Right renal cortex interstitium (tissue), 3 donors: ENCODE data around the gene ACTR1B. TPM values are rescaled to one million over a fixed set of nuclear protein-coding genes. Genes with fewer than 3 reads are reported as not detected.
"Not testable (repeated sequence)": the region's sequence is repeated elsewhere in the genome, so short reads cannot be mapped to it uniquely, and the experiment has no call there.

Source experiments
- DNase-seq, 3 donors: peaks; one replicate each; pipeline ENCODE4 v3.0.0-alpha.2; 2013; ENCODE audit warnings: low read depth in 3 of 3, low spot score in 2 of 3
- polyA plus RNA-seq, 3 donors: library from polyadenylated mRNA; unstranded; fragments of 120-200 nt; gene quantifications; one replicate each; pipeline ENCODE4 v1.2.1, GENCODE V29; 2013; ENCODE audit not compliant: insufficient read length in 3 of 3

ACTR1B gene
- polyA plus RNA-seq, 3 donors = 54.9 to 59.3 (median 58.1) TPM

DNA sequence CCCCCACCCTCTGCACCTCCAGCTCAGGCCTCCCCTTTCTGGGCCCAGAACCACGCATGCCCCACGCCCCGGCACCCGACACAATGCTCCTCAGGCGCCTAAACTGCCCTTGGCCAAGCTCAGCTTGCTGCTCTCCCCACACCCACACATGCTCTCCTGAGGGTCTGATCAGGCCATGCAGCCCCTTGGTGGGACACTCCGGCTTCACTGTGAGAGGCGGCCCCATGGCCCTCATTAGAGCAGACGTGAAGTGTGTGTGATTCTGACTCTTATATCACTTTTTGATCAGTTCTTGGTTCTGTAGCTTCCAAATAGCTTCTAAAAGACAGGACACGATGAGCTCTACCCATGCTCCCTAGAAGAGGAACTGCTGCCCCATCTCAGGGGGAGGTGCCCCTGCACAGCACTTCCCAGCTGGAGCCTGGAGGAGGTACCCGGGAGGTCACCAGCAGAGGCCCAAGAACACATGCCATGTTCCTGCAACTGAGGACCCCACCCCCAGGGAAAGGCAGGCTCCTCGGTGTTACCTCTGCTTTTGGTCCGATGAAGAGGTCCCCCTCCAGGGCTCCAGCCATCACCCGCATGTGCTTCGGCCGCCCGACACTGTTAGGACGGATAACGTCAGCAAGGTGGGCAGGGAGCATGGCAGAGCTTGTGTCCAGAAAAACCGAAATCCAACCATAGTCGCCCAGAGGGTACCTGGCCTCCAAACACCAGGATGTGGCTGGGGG lies 3.6 kb downstream of the ACTR1B start:
- DNase-seq = no peak

DNA sequence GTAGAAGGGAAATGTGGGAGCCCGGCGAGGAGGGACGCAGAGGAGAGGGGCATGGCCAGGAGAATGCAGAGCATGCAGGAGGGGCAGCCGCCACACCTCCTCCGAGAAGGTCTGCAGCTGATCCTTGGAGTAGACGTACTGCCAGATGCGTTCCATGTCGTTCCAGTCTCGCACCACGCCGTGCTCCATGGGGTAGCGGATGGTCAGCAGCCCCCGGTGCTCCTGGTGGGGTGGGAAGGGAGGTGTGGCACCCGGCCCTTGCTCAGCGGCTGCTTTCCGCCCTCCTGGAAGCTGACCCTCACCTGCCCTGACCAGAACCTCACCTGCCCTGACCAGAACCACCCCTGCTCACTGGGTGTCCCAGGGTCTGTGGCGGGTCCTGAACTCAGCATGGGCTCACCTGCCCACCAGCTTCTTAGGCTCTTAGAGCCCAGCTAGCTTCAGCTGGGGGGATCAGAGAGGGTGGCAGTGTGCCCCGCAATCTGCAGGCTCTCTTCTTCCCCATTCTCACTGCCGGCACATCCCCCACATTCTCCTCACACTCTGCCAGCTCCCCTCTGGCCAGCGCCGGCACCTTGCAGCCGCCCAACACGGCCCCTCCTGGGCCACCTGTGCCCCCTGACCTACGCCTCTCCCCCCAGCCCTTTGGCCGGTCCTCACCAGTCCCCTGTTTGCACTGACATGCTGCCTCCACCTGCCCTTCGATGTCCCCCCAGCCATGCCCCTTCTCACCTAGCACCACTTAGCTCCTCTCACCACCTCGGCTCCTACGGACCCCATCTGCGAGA lies 4.4 kb downstream of the ACTR1B start:
- no peak for DNase-seq

DNA sequence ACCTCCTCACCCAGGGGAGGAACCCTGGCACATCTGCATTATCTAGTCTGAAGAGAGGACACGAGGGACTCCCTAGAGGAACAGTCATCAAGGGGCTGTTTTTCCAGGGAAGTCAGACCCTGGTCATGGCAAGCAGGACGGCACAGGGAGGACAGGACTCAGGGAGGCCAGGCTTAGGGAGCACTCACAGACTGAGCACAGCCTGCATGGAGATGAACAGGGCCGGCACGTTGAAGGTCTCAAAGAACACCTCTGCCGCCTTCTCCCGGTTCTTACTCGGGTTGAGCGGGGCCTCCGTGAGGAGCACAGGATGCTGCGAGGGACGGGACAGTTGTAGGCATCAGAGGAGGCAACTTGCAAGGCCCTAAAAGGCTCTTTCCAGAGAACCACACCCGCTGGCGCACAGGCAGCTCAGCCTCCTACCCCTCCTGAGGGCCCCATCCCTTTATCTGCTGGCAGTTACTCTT lies 5.1 kb downstream of the ACTR1B start:
- DNase-seq = no peak

DNA sequence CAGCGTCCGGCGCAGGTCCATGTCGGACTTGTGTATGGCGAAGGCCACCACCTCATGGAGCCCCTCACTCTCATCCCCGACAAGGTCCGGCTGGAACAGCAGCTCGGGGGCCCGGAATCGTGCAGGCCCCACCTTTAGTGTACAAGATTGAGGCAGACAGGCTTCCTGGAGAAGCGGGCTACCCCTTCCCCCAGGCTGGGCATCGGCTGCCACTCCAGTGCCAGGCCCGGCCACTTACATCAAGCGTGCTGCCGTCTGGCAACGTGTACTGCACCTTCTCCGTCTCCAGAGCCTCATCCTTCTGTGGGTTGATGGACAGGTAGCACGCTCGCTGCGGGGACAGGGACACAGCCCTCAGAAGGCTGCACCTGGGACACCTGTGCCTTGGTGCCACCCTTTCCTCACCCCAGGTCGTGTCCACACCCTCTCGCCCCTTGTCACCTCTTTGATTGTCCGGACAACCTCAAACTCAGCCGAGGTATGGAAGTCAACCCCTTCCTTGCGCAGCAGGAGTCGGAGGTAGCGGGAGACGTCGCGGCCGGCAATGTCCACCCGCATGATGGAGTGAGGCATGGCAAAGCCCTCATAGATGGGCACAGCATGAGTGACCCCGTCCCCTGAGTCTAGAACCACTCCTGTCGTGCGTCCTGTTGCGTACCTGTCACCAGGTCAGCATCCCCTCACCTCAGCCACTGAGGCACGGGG lies 5.7 kb downstream of the ACTR1B start:
- no peak for DNase-seq

DNA sequence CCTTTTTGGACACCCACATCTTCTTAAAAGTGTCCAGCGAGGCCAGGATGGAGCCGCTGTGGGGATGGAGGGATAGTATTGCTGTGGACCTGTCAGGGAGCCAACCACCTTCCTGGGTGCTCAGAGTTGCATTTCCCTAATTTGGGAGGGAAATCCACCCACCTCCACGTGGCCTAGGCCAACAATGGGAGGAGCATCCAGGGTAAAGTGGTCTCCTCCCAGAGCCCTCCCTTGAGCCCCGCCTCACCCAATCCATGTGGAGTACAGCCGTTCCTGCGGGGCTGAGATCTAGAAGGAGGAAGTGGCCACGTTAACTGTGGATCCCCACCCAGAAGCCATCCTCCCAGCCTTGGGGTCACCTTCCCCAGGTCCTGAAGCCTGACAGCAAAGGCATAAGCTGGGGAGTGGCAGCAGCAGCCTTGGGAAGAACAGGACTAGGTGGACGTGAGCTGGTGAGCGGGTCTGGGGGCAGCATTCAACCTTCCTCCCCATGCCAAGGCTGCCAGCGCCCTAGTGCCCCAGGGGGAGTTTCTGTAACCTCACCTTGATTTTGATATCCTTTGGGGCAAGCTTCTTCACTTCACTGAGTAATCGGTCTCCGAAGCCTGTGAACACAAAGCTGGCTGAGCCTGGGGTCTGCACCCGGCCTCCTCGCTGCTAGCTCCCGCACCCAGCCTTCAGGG lies 6.8 kb downstream of the ACTR1B start:
- no peak for DNase-seq

DNA sequence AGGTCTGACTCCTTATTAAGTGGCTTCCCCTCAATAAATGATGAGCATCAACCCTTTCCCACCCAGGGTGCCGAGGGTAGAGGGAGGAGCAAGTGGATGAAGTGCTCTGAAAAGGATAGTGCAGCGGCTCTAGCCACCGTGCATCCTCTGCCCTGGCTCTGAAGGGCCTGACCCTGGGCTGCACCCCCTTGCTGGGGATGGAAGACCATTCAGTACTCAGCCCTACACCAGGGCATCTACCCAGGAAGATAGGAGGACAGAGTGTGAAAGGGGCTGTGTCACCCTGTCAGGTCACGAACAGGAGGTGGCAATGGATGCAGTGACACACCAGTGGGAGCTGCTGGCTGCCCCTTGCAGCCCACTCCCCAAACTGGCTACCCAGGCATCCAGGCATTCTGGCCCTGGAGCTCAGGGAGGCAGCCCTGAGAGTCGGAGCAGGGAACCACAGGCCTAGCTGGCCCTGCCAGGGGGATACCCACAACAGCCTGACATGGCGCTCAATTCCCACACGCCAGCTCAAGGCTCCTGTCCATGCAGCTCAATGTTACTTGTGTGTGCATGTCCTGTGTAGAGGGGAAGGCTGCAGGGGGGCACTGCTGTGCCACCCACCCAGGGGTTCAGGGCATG lies 7.6 kb downstream of the ACTR1B start:
- DNase-seq = no peak

DNA sequence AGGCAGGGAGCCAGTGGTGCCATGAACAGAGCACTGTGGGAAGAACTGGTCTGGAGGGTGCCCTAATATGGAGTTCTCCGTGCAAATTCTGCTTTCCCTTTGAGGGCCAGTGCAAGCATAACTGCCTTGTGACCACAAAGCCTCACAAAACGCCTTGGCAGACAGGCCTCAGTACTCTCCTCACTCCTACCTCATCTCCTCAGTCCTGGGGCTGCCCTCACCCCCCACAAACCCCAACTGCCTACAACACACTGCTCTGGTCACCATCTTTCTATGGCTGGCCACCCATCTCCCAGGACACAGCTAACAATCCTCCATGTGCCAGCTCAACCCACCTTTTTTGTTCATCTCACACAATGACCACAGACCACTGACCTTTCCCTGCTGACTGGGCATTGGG lies 9.1 kb downstream of the ACTR1B start:
- no peak for DNase-seq

DNA sequence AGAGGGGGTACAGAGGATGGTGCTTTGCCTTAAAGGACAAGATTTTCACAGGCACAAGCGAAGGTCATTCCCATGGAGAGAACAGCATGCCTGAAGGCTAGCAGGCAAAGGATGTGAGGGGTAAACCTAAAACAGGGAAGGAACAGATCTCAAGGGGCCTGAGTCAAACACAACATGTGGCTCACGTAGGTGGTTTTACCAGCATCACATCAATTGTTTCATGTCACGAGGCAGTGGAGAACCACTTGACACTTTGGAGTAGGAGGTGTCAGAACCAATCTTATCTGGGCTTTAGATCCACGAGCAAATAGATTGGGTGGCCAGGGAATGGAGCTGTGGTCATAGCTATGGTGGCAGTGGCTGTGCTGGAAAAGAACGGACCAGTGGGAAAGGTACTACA lies 9.5 kb downstream of the ACTR1B start:
- DNase-seq = no peak

DNA sequence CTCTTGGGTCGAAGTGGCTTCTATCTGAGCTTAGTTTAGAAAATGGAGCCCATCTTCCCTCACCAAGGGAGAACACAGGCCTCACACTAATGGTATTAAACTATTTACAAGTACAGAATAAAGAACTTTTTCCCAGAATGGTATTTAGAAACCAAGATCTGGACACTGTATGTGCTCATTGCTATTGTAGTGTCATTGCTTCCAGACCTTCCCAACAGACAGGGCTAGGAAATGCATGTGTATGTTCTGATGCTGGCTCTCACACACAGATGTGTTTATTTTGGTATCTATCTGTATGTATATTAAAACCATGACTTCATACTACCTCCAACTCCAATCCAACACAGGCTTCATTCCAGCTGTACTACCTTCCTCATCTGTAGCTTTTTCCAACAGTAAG lies 10.0 kb downstream of the ACTR1B start:
- no peak for DNase-seq

DNA sequence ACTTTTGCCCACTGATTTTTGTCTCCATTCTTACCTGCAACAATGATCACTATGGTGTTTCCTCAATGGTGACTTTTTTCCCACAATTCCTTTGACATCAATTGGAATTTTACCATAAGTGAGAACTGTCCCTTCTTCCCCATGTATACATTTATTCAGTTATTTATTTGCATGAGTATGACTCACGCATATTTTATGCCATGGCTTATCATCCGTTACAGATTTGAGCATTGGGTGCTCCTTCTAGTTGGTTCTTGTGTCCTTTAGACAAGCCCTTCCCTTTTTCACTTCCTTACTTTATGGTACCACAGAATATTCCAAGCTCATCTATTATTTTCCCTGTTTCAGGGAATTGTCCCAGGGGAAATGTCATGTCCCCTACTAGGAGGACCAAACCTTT lies 10.4 kb downstream of the ACTR1B start:
- no peak for DNase-seq

DNA sequence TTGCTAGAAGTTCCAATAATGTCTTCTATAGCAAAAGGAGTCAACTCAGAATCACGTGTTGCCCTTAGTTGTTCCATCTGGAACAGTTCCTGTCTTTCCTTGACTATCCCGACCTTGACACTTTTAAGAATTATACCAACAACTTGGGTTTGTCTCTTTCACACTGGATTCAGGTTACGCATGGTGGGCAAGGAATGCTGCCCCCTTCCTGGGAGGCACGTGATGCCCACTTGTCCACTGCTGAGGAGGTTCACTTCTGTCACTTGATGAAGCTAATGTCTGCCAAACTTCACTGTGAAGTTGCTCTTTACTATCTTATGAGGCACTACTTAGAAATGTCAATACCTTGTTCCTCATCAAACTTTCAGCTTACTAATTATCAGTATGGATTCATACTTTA lies 12.7 kb downstream of the ACTR1B start:
- DNase-seq = no peak

DNA sequence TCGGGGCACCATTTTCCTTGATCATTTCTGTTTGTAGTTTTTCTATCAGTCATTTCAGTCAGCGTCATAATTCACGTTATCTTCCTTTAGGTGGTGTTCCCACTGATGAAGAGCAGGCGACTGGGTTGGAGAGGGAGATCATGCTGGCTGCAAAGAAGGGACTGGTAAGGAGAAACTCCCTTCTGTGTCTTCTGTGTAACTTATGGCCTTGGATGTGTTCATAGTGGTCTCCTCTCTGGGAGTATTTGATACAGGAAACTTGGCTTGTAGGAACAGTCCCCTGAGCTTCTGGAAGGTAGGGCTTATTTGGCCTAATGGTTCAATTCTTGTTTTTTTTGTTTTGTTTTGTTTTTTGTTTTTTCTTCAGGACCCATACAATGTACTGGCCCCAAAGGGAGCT lies 16.9 kb downstream of the ACTR1B start:
- DNase-seq = no peak

DNA sequence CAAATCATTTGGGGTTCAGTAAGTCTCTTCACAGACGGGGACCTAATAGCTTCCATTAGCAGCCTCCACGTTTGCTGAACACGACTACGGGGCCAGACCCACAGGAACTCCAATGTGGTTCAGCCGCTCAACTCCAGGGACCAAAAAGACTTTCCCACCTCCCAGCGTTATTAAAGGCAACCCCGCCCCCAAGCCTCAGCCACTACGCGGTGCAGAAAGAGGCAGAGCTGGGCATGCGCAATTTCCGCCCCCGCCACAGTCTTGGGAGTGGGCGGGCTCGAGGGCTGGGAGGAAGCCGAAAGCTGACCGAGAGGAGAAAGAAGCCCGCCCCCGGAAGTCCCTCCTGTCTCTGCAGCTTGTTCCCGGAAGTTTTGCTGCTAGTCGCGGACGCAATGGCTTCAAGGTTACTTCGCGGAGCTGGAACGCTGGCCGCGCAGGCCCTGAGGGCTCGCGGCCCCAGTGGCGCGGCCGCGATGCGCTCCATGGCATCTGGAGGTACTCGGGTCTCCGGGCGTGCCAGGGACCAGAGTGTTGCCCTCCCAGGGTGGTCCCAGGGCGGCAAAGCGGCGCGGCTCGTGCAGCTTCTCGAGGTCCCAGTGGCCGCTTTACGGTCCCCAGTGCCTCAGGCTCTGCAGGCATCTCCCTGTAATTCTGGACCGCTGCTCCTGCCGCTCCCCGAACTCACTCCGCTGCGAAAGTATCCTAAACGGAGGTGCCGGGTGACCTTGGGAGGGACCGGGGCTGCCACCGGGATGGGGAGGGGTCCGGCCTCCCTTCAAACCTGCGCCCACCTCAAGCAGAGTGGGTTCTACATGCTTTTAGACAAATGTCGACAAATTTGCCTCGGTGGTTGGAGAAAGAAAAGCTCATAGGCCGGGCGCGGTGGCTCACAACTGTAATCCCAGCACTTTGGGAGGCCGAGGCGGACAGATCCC lies 17.9 kb downstream of the ACTR1B start, which contains the start of gene COX5B:
COX5B (plus strand) TSS at position 368 of the 935 bp plus-strand sequence; CDS start at position 393, 25 bp downstream.
- DNase-seq = peak; percentile 93 to 97 (median 95)

DNA sequence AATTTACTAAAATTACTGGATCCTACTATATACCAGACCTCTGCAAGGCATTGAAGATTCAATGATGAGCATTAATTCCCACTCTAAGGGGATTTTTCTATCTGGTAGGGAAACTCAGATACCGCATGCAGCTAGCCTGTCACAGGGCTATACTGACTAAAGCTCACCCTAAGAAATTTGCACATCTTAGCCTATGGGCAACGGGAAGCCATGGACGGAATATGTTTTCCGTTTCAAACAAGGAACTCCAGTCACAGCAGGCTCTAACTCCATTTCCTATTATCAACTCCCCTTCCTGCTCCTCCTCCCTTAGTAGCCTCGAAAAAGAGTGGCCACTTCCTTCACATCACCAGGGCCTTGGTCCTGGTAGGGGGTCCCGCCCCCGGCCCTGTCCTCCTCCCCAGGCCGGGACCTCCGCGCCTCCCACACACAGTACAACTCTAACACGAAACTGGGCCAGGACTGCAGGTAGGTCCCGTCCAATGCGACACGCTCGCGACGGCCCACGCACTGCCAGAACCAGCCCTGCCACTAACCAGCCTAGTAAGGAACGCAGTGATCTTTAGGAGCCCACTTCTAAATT lies 18.6 kb downstream of the ACTR1B start:
- DNase-seq = peak in 1 of 3 donors; percentile 47

DNA sequence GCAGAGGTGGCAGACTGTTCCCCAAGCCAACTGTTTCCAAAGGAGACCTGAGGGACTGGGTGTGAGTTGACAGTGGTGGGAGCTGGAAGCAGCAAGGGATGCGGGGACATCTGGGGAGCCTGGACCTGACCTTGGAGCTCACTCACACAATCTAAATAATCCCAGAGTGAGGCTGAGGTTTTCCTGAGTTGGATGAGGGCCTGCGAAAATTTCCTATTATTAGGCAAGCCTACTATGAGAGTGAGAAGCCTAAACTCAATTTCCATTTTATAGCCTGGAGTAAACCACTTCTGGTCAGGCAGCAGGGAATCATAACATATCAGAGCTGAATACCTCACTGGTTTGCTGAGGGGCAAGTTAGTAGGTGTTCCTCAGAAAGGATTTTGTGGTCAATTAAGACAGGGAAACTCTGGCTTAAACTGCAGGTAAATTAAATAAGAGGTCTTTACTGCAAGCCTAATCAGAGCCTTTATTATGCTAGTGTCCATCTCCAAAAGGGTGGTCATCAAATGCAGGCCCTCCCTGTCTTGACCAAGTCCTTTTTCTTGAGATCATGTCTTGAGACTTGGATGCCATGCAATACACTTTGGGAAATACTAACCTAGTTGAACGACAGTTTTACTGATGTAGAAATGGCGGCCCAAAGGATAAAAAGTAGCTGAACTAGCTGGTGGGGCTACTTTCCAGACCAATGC lies 19.7 kb downstream of the ACTR1B start:
- no peak for DNase-seq

DNA sequence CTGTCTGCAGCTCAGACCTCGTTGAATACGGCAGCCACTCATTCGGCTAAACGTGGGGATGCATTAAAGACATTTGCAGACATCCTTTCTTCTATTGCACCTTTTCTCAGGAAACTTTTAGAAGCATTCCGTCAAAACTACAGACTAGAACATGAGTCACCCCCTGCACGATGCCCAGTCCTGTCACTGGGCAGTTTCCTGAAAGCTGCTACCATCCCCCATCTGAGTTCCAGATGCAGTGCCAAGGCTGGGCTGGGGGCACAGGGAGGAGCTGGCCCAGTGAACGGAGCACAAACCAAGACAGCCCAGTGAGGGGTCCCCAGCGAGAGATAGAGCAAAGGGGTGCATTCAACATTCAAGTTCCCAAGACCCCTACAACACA lies 37.8 kb downstream of the ACTR1B start:
- not testable (repeated sequence) for DNase-seq

DNA sequence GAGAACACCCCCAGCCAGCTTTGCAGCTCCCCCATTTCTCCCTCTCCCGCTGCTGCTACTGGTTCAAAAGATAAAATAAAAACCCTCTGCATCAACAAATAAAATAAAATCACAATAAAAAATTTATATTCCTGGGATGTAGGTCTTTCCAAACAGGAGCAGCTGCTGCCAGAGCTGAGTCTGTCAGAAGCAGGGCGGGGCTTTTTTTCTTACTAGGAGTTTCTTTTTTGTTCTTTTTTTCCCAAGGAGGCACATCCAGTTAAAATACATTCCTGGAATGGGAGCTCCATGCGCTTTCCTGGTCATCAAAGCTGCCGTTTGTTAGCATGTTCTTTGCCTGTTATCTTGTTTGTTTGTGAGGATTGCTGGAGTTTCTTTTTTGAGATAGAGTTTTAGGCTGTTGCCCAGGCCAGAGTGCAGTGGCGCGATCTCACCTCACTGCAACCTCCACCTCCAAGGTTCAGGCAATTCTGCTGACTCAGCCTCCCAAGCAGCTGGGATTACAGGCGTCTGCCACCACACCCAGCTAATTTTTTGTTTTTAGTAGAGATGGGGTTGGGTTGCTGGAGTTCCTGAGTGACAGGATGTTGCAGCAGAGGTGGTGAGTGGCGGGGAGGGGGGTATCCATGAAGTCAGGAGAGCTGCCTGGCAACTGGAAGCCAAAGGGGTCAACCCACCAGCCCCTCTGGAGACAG lies 38.3 kb downstream of the ACTR1B start:
- not testable (repeated sequence) for DNase-seq

DNA sequence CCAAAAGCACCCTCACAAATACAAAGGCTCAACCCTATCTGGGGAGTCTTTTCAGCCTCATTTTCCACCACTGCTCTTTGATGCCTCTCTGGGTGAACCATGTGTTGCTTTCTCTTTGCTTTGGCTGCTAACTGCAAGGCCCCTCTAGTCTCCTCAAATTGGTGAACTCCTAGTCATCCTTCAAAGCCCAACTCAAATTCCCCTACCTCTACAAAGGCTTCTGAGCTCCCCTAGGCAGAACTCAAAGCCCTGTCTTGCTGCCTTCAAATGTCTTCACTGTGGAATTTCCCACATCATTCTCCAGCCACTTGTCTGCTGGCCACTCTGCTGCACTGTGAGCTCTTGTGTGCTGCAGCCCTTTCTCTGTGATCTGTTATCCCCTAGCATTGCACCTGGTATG lies 40.9 kb downstream of the ACTR1B start:
- DNase-seq = not testable (repeated sequence)
